Fibroblast of skin of left quadriceps (primary cell): Measurements from ENCODE around the gene GCG.

Experiments
- DNase-seq, 2 experiments: peaks; one replicate each; pipeline ENCODE4 v3.0.0-alpha.2; 2013; ENCODE audit warnings: low read depth in 2 of 2

The GCG gene

GRCh38 chr2:162152147-162152546 is at the start of gene GCG:
Gene GCG, minus strand, starts transcription at chr2:162152247. Its CDS starts 3,069 bp downstream, at chr2:162149178.
- no peak for DNase-seq

- DNase-seq, result no peak
These were observed 48.6 kb upstream of the GCG start for GRCh38 chr2:162200636-162201035.

- DNase-seq, result no peak
These were observed 47.9 kb upstream of the GCG start for GRCh38 chr2:162199913-162200312.

- DNase-seq, result no peak
These were observed 46.2 kb upstream of the GCG start for GRCh38 chr2:162198239-162198638.

GRCh38 chr2:162197069-162197825 is 45.2 kb upstream of the GCG start:
- peak; percentile 53 to 57 for DNase-seq

- DNase-seq, result peak; percentile 9 to 18
These were observed 44.6 kb upstream of the GCG start for GRCh38 chr2:162196638-162197037.

- no peak for DNase-seq
These were observed 36.4 kb upstream of the GCG start for GRCh38 chr2:162188451-162188850.

- DNase-seq, result no peak
These were observed 33.6 kb upstream of the GCG start for GRCh38 chr2:162185541-162186232.

GRCh38 chr2:162184821-162185450 is 32.9 kb upstream of the GCG start:
- DNase-seq, result no peak

- DNase-seq, result no peak
These were observed 32.3 kb upstream of the GCG start for GRCh38 chr2:162184359-162184758.

GRCh38 chr2:162182395-162182794 is 30.3 kb upstream of the GCG start:
- no peak for DNase-seq

GRCh38 chr2:162177301-162177700 is 25.3 kb upstream of the GCG start:
- no peak for DNase-seq

- no peak for DNase-seq
These were observed 23.7 kb upstream of the GCG start for GRCh38 chr2:162175714-162176113.

- peak; percentile 54 to 64 for DNase-seq
These were observed 22.7 kb upstream of the GCG start for GRCh38 chr2:162174746-162175145.

- no peak for DNase-seq
These were observed 20.8 kb upstream of the GCG start for GRCh38 chr2:162172802-162173370.

- DNase-seq, result no peak
These were observed 14.7 kb upstream of the GCG start for GRCh38 chr2:162166745-162167144.

- no peak for DNase-seq
These were observed 14.1 kb upstream of the GCG start for GRCh38 chr2:162166174-162166573.

GRCh38 chr2:162164802-162165201 is 12.8 kb upstream of the GCG start:
- no peak for DNase-seq

- no peak for DNase-seq
These were observed 7.4 kb upstream of the GCG start for GRCh38 chr2:162159446-162159845.

GRCh38 chr2:162156149-162156548 is 4.1 kb upstream of the GCG start:
- no peak for DNase-seq

- no peak for DNase-seq
These were observed 3.0 kb upstream of the GCG start for GRCh38 chr2:162155093-162155492.

GRCh38 chr2:162153608-162154224 is 1.7 kb upstream of the GCG start:
- peak; percentile 26 to 32 for DNase-seq
